ENCODE data around the gene HDGFL2. TPM values are rescaled to one million over a fixed set of nuclear protein-coding genes. Genes with fewer than 3 reads are reported as not detected.
A peak's percentile ranks its signal among the peaks of the same experiment; 100 is the strongest.

Gene HDGFL2
- total and polyA plus RNA-seq, 2 donors (not counting 1 experiment from before 2014, with no cell fraction given) = 19.5 to 51.2 TPM

DNA sequence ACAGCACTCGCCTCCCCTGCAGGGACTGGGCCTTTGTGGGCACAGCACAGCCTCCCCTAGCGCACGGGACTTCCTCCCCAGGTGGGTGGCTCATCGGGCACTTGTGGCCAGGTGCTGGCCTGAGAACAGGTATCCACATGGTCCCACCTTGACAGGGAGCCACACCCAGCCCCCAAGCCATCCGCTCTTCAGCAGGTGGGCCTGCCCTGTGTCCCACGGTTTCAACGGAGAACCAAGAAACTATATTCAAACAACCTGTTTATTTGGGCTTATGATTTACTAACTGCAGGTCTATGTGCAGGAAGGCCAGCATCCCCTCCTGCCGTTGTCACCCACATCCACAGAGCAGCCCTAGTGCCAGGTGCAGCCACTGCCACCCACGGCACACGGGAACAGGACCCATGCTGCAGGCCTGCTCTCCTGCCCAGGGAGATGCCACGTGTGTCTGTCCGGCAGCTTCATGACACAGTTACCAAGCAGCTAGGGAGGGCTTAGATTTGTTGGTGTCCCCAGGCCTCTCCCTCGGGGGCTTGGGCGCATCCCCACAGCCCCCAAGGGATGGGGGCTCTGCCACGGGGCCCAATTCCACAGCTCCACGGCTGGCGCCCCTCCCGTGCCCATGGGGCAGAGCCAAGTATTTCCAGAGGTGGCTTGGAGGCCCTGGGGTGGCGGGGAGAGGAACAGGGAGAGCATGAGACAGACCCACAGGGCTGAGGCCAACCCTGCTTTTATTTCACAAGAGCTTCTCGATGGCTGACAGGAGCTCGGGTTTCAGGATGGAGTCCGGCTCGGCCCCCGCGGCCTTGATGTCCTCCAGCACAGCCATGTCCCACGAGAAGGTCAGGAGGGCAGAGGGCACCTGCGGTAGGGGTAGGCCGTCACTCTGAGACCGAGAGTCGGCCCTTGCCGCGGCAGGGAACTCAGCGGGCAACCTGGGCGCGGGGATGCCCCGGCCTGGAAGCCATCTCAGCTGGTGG, 27.0 kb upstream of the HDGFL2 start:
- H3K9ac ChIP-seq (ENCODE audit: insufficient read depth, low read length) = no peak overlapping the region
- H3K9me3 ChIP-seq (ENCODE audit: control insufficient read depth, insufficient read depth, low read depth, low read length) = no peaks in the 10 kb centered on the region
- no peak overlapping the region for H3K27ac ChIP-seq (ENCODE audit: insufficient read depth, low read length)
- peaks cover 2% of the 10 kb centered on the region for H3K4me1 ChIP-seq (ENCODE audit: control insufficient read depth, extremely low read depth, insufficient read depth, low read length)
- no peaks in the 10 kb centered on the region for H4K20me1 ChIP-seq (ENCODE audit: control insufficient read depth, extremely low read depth, insufficient read depth, low read length)
- H3K27me3 ChIP-seq (ENCODE audit: control insufficient read depth, insufficient read depth, low read length) = no peaks in the 10 kb centered on the region
- H3K36me3 ChIP-seq (ENCODE audit: control insufficient read depth, insufficient read depth, low read length) = peaks cover 50% of the 10 kb centered on the region
- no peaks in the 10 kb centered on the region for H3K79me2 ChIP-seq (ENCODE audit: control insufficient read depth, insufficient read depth, low read length)
- H3K4me3 ChIP-seq (replicated peaks in 1 of 4; ENCODE audit: control extremely low read depth in 1 of 4, insufficient read depth in 1 of 4, low read depth in 3 of 4, low read length in 4 of 4) = no peak overlapping the region
- peak in 1 of 2 donors; percentile 47 for DNase-seq (ENCODE audit: low read depth in 2 of 2)
- H3K4me2 ChIP-seq (ENCODE audit: extremely low read depth, insufficient read depth, low read length) = no peak overlapping the region
- H2AFZ ChIP-seq (ENCODE audit: low read length) = no peak overlapping the region
- TF ChIP-seq, protein P1, sequence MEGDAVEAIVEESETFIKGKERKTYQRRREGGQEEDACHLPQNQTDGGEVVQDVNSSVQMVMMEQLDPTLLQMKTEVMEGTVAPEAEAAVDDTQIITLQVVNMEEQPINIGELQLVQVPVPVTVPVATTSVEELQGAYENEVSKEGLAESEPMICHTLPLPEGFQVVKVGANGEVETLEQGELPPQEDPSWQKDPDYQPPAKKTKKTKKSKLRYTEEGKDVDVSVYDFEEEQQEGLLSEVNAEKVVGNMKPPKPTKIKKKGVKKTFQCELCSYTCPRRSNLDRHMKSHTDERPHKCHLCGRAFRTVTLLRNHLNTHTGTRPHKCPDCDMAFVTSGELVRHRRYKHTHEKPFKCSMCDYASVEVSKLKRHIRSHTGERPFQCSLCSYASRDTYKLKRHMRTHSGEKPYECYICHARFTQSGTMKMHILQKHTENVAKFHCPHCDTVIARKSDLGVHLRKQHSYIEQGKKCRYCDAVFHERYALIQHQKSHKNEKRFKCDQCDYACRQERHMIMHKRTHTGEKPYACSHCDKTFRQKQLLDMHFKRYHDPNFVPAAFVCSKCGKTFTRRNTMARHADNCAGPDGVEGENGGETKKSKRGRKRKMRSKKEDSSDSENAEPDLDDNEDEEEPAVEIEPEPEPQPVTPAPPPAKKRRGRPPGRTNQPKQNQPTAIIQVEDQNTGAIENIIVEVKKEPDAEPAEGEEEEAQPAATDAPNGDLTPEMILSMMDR (conservative IDR thresholded peaks at IDR 0.05 in 1 of 2, IDR thresholded peaks at IDR 0.05 in 1 of 2; ENCODE audit: low read depth in 1 of 2, low read length in 2 of 2) = no peak
- TF ChIP-seq EZH2 (IDR thresholded peaks at IDR 0.05; ENCODE audit: low read length, missing control alignments) = no peak

DNA sequence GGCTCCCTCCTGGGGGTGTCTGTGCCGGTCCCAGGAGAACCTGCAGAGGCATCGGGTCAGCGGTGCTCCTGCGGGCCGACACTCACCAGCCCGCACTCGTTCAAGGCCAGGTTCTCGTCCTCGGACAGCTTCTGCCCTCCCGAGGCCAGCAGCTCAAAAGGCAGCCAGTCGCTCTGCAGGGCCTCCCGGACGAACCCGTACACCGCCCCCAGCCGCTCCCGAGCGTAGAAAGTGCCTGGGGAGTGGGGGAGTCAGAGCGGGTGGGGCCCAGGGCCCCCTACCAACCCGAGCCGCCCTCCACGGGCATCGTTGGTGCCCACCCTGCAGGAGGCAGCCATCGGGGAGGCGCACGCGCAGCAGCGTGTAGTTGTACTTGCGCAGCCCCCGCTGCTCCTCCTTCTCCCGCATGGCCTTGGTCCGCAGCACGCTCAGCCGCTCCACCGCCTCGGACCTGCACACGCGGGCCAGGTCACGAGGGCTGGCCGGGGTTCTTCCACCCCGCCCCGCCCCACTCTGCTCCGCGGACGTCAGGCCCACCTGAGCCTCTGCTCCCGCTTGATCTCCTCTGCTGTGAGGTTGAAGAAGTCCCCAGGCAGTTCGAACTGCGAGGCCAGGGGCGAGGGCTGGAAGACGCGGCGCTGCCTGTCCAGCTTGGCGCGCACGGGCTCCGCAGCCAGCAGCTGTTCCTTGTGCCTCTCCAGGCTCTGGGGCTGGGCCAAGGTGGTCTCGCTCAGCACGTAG, 26.0 kb upstream of the HDGFL2 start:
- Histone ChIP-seq H3K27ac (ENCODE audit: insufficient read depth, low read length) (no peak overlapping the region), H3K9ac (ENCODE audit: insufficient read depth, low read length) (no peak overlapping the region), H3K4me2 (ENCODE audit: extremely low read depth, insufficient read depth, low read length) (no peak overlapping the region), H3K79me2 (ENCODE audit: control insufficient read depth, insufficient read depth, low read length) (no peaks in the 10 kb centered on the region), H3K4me3 (replicated peaks in 1 of 4; ENCODE audit: control extremely low read depth in 1 of 4, insufficient read depth in 1 of 4, low read depth in 3 of 4, low read length in 4 of 4) (no peak overlapping the region), H3K27me3 (ENCODE audit: control insufficient read depth, insufficient read depth, low read length) (no peaks in the 10 kb centered on the region), H3K36me3 (ENCODE audit: control insufficient read depth, insufficient read depth, low read length) (peaks cover 52% of the 10 kb centered on the region), H3K9me3 (ENCODE audit: control insufficient read depth, insufficient read depth, low read depth, low read length) (no peaks in the 10 kb centered on the region), H3K4me1 (ENCODE audit: control insufficient read depth, extremely low read depth, insufficient read depth, low read length) (peaks cover 2% of the 10 kb centered on the region), H4K20me1 (ENCODE audit: control insufficient read depth, extremely low read depth, insufficient read depth, low read length) (no peaks in the 10 kb centered on the region), H2AFZ (ENCODE audit: low read length) (no peak overlapping the region)
- DNase-seq (ENCODE audit: low read depth in 2 of 2) = no peak
- TF ChIP-seq EZH2 (IDR thresholded peaks at IDR 0.05; ENCODE audit: low read length, missing control alignments) = no peak
- TF ChIP-seq, protein P1 (conservative IDR thresholded peaks at IDR 0.05 in 1 of 2, IDR thresholded peaks at IDR 0.05 in 1 of 2; ENCODE audit: low read depth in 1 of 2, low read length in 2 of 2) = no peak

DNA sequence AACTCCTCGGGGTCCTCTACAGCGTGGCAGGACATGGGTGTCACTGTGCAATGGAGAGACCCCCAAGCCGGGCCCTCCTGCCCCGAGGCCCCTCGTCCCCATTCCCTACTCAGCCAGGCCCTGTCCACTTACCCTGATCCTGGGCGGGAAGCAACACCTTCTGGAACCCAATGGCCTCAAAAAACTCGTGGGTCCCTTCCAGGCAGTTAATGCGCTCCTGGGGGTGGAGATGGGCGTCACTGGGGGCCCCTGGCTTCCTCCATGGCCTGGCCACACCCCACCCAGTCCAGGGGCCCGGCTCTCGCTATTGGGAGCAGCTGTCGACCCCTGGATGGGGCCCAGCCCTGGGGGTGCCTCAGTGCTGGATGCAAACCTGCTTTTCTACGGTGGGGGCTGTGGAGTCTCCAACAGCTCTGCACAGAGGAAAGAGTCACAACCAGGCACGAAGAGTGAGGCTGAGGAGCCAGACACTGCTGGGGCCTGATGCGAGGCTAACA, 25.3 kb upstream of the HDGFL2 start:
- Histone ChIP-seq H3K4me3 (replicated peaks in 1 of 4; ENCODE audit: control extremely low read depth in 1 of 4, insufficient read depth in 1 of 4, low read depth in 3 of 4, low read length in 4 of 4) (no peak overlapping the region), H3K79me2 (ENCODE audit: control insufficient read depth, insufficient read depth, low read length) (no peaks in the 10 kb centered on the region), H3K4me1 (ENCODE audit: control insufficient read depth, extremely low read depth, insufficient read depth, low read length) (peaks cover 2% of the 10 kb centered on the region), H3K27ac (ENCODE audit: insufficient read depth, low read length) (no peak overlapping the region), H2AFZ (ENCODE audit: low read length) (no peak overlapping the region), H3K27me3 (ENCODE audit: control insufficient read depth, insufficient read depth, low read length) (no peaks in the 10 kb centered on the region), H3K36me3 (ENCODE audit: control insufficient read depth, insufficient read depth, low read length) (peaks cover 52% of the 10 kb centered on the region), H3K9ac (ENCODE audit: insufficient read depth, low read length) (no peak overlapping the region), H3K4me2 (ENCODE audit: extremely low read depth, insufficient read depth, low read length) (no peak overlapping the region), H4K20me1 (ENCODE audit: control insufficient read depth, extremely low read depth, insufficient read depth, low read length) (no peaks in the 10 kb centered on the region), H3K9me3 (ENCODE audit: control insufficient read depth, insufficient read depth, low read depth, low read length) (no peaks in the 10 kb centered on the region)
- DNase-seq (ENCODE audit: low read depth in 2 of 2) = no peak
- TF ChIP-seq, protein P1 (conservative IDR thresholded peaks at IDR 0.05 in 1 of 2, IDR thresholded peaks at IDR 0.05 in 1 of 2; ENCODE audit: low read depth in 1 of 2, low read length in 2 of 2) = no peak
- TF ChIP-seq EZH2 (IDR thresholded peaks at IDR 0.05; ENCODE audit: low read length, missing control alignments) = no peak
